Measurements from ENCODE around the gene ACBD6. TPM values are rescaled to one million over a fixed set of nuclear protein-coding genes. Genes with fewer than 3 reads are reported as not detected.

ACBD6 gene
- total RNA-seq, 1 donor from 2014 or later, result 49.8 TPM

DNA sequence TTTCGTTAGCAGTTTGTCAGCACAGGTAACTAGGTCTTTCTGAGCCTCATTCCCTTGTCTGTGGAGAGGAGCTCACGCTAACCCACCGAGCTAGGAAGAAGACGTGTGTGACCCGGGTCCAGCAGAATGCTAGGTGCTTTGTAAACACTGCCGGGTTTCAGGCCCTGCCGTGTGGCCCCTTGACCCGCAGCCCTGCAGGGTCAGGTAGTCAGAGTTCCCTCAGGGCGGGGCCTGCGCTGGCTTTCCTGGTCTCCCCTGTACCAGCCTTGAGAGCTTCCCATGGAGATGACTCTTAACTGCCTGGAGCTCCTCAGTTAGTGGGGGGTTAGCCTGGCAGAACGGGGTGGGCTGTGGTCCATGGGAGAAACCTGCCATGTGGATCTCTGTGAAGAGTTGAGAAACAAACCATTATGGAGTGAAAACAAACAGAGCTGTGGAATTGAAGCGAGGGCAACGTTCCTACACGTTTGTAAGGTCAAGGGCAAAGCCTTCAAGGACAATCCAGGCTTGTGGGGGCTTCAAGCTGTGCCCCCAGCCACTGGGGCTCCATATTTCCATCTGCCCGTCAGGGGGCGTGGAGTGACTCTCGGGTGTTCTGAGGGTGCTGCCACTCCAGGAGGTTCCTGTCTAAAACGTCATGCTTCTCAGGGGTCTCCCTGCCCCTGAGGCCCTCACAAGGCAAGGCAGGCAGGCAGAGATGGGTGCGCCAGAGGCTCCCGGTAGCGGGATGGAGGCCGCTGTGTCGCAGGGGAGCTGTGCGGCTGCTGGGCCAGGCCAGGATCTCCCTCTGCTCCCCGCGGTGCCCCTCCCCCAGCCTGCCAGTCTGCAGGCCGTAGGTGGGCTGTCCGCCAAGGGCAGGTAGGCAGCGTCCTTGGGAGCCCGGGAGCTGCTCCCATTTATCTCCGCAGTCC, 248.5 kb downstream of the ACBD6 start:
- no peaks in the 10 kb centered on the region for H3K36me3 Mint-ChIP-seq (ENCODE audit: low read depth)
- H3K9me3 Mint-ChIP-seq, result no peaks in the 10 kb centered on the region
- no peak overlapping the region for H3K4me3 Mint-ChIP-seq
- no peaks in the 10 kb centered on the region for H3K27me3 Mint-ChIP-seq
- DNase-seq, result no peak
- H3K4me1 Mint-ChIP-seq, result peaks cover 7% of the 10 kb centered on the region
- H3K27ac Mint-ChIP-seq, result no peak overlapping the region
- intact Hi-C loops (cut with micrococcal nuclease), result no loop called here

DNA sequence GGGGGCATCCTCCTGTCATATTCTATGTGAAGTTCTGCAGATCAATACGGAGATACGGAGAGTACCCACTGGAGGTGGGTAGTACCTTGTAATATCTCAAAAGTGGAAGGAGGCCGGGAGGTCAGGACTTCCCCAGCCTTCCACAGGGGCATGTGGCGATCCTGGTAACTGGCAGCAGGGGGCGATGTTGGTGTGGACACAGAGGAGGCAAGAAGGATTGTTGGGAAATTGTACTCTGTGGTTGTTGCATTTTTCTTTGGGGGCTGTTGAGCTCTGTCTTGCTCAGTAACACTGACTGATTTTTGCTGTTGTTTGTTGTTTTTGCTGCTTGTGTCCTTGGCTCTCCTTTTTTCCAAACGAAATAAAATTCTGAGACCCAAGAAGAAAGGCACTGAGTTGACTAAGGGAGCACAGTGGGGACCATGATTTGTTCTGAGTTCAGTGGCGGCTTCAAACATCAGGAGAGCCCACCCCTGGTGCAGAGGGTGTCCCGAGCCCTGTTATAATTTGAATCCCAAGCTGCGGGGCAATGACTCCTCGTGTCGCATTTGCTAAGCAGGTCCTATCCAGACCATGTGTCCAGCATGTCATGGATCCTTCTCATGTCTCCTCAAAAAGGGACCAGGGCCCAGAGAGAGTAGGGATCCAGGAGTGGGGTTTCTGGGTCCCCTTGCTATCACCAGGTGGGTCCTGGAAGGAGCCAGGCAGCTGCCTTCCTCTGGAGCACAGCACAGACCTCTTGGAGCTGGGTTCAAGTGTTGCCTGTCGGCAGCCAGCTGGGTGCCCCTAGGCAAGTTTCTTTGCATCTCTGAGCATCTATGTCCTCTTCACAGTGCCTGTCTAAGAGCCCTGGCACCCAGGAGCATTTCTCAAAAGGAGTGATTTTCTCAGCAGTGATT, 249.5 kb downstream of the ACBD6 start:
- Mint-ChIP-seq H3K4me3 (no peak overlapping the region), H3K27ac (no peak overlapping the region), H3K9me3 (no peaks in the 10 kb centered on the region), H3K4me1 (peaks cover 7% of the 10 kb centered on the region), H3K36me3 (ENCODE audit: low read depth) (no peaks in the 10 kb centered on the region), H3K27me3 (no peaks in the 10 kb centered on the region)
- intact Hi-C loops (cut with micrococcal nuclease), result loop anchor here (1.0 kb wide), 3 partner anchors 163 to 229 kb away; no protein-coding TSS in a partner anchor
- DNase-seq, result peak; percentile 93

DNA sequence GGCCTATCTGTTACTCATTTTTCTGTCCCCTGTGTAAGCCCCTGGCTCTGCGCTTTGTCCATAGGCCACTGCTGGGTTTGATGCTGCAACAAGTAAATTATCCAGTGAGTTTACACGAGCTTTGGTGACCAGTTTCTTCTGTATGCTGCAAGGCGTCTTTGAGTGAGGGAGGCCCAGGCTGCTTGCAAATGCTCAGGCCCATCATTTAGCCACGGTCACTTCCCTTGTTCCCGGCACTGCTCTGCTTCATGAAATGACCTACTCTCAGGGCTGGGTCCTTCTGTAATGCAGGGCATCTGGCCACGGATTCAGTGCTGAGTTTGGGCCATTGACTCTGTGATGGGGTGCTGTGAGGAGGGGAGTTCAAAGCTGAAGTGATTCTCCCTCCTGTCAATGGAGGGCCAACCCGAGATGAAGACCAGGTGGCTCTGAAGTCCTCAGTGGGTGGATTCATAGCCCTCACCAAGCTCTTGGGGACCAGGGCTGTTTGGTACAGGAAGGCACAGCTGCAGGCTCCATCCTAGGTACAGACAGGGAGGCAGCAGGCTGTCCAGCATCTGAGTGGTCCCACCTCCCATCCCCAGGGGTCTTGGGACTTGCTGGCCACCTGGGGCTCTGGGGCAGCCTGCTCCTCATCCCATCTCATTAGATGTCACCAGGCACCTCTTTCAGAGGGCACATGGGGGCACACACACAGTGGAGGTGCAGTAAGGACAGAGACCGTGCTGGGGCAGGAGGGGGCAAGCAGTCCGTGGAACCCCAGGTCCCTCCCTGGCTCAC, 250.7 kb downstream of the ACBD6 start:
- intact Hi-C loops (cut with micrococcal nuclease), result loop anchor here (1.0 kb wide), 3 partner anchors 165 to 231 kb away; no protein-coding TSS in a partner anchor
- Mint-ChIP-seq H3K4me1 (peaks cover 10% of the 10 kb centered on the region), H3K4me3 (no peak overlapping the region), H3K27me3 (no peaks in the 10 kb centered on the region), H3K9me3 (no peaks in the 10 kb centered on the region), H3K36me3 (ENCODE audit: low read depth) (no peaks in the 10 kb centered on the region), H3K27ac (no peak overlapping the region)
- DNase-seq, result no peak

DNA sequence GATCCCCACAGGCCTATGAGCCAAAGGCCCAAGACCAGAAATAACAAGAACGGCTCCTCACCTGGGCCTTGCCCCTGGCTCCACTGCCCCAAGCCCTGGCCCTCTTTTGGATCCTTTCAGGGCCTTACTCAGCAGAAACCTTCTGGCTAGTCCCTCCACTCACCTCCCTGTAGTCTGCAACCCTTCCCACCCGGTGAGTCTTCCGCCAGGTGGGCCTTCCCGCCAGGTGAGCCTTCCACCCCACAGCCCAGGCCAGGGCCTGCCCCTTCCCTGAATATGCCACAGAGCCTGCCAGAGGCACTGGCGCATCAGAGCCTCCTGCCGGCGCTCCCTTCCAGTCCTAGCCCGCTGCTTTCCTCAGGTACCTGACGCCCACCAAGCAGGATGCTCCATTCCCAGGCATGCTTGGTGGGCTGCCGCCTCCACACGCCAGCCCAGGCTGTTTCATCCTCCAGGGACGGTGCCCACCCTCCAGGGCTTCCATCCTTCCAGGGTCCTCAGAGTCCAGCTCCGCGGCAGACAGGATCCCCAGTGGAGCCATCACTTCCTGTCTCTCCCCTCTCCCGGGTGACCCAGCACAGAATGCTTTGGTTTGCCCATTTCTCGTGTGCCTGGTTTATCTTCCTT, 251.4 kb downstream of the ACBD6 start:
- Mint-ChIP-seq H3K9me3 (no peaks in the 10 kb centered on the region), H3K36me3 (ENCODE audit: low read depth) (no peaks in the 10 kb centered on the region), H3K27me3 (no peaks in the 10 kb centered on the region), H3K4me3 (no peak overlapping the region), H3K4me1 (peaks cover 10% of the 10 kb centered on the region), H3K27ac (no peak overlapping the region)
- intact Hi-C loops (cut with micrococcal nuclease), result no loop called here
- DNase-seq, result no peak

DNA sequence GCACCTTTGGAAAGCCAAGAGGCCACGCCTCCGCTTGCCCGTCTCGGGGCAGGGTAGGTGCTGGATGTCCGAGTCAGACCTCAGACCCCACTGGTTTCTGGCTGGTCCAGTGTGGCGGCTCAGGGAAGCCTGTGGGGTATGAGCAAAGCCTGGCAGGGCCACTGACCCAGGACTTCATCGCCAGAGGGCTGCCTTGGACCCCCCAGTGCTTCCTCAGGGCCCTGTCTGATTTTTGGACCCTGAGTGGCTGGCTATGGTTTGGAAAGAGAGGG, 251.9 kb downstream of the ACBD6 start:
- no peak overlapping the region for H3K27ac Mint-ChIP-seq

DNA sequence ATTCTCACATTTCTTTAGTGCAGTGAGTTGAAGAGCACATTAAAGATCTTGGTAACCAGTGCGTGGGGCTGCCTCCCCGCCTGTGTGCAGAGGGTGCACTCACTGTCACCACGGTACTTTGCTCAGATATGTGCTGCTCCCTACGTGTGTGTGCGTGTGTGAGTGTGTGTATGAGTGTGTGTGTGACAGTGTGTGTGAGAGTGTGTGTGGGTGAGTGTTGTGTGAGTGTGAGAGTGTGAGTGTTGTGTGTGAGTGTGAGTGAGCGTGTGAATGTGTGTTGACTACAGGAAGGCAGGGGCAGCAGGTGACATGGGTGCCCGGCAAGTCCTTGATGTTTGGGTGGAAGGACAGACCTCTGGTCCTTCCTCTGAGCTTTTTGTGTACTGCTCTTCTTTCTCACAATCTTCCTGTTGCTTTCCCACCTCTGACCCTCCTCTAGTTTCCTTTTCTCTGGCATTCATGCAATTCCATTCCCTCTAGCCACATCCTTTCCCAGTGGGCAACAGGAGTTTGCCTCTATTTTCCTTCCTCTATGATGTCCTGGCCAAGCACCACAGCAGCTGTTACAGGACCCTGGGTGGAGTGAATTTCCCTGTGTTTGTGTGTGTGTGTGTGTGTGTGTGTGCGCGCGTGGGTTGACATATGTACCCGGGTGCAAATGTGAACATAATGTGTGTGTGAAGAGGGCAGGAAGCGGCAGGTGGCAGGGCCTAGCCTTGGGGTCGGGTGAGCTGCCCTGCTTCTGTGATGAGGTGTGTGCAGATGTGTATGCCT, 252.5 kb downstream of the ACBD6 start:
- H3K27me3 Mint-ChIP-seq, result no peaks in the 10 kb centered on the region
- intact Hi-C loops (cut with micrococcal nuclease), result no loop called here
- no peaks in the 10 kb centered on the region for H3K9me3 Mint-ChIP-seq
- no peak overlapping the region for H3K27ac Mint-ChIP-seq
- H3K36me3 Mint-ChIP-seq (ENCODE audit: low read depth), result no peaks in the 10 kb centered on the region
- no peak overlapping the region for H3K4me3 Mint-ChIP-seq
- peaks cover 10% of the 10 kb centered on the region for H3K4me1 Mint-ChIP-seq
- DNase-seq, result no peak

More for the DNA sequence above, 251.9 kb downstream of the ACBD6 start:
- Mint-ChIP-seq H3K27me3 (no peaks in the 10 kb centered on the region), H3K4me1 (peaks cover 10% of the 10 kb centered on the region), H3K4me3 (no peak overlapping the region), H3K36me3 (ENCODE audit: low read depth) (no peaks in the 10 kb centered on the region), H3K9me3 (no peaks in the 10 kb centered on the region)
- intact Hi-C loops (cut with micrococcal nuclease), result no loop called here
- DNase-seq, result no peak

DNA sequence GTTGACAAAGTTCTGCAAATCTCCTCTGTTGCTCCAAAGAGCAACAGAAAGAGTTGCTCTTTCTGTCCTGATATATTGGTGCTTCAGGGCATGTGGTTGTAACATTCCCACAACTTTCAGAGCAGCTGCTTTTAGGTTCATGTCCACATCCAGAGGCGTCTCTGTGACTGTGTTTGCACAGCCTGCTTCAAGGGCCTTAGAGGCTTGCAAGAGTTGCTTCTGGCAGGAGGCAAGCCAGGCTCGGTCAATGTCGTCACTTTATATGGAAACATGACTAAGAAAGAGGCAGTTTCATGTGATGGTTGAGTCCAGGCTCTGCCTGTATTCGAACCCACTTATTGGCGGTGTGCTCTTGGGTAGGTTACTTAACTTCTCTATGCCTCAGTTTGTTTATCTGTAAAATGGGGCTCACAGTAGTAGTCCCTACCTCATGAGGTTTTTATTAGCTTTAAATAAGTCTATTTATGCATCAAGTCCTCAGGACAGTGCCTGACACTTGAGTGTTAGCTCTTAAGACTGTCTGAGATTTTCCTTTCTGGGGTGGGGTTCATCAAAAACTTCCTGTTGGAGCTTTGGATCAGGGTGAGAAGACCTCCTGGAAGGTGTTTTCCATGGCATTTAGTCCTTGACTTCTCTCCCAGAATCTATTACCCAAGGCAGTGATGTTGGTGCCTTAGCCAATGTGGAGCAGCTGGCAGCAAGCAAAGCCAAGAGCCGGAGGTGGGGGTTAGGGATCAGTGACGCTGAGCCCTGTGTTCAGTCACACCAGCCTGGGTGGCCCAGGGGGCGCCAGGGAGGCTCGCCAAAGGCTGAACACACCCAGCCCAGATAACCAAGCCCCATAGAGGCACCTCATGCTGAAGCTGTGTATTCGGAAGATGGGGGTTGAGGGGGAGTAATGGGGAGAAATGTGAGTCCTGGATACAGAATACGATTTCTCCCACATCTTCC, 253.4 kb downstream of the ACBD6 start:
- Mint-ChIP-seq H3K4me3 (no peak overlapping the region), H3K27me3 (peaks cover 3% of the 10 kb centered on the region), H3K9me3 (no peaks in the 10 kb centered on the region), H3K36me3 (ENCODE audit: low read depth) (no peaks in the 10 kb centered on the region), H3K4me1 (peaks cover 10% of the 10 kb centered on the region), H3K27ac (no peak overlapping the region)
- no peak for DNase-seq
- intact Hi-C loops (cut with micrococcal nuclease), result no loop called here

DNA sequence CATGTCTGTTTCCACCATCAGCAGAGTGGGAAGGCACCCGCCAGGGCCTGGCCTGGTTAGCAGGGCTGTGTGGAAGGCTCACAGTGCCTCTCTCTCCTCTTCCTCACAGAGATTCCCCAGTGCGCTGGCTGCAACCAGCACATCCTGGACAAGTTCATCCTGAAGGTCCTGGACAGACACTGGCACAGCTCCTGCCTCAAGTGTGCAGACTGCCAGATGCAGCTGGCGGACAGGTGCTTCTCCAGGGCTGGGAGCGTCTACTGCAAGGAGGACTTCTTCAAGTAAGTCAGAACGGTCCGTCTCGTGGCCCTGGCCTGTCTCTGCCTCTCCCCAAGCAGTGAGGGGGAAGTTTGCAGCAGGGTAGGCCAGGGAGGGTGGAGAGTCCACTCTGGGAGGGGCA, 254.2 kb downstream of the ACBD6 start:
- no peak for DNase-seq
- no peaks in the 10 kb centered on the region for H3K36me3 Mint-ChIP-seq (ENCODE audit: low read depth)
- no peaks in the 10 kb centered on the region for H3K9me3 Mint-ChIP-seq
- intact Hi-C loops (cut with micrococcal nuclease), result no loop called here
- peaks cover 10% of the 10 kb centered on the region for H3K4me1 Mint-ChIP-seq
- no peak overlapping the region for H3K4me3 Mint-ChIP-seq
- peaks cover 5% of the 10 kb centered on the region for H3K27me3 Mint-ChIP-seq
- no peak overlapping the region for H3K27ac Mint-ChIP-seq

DNA sequence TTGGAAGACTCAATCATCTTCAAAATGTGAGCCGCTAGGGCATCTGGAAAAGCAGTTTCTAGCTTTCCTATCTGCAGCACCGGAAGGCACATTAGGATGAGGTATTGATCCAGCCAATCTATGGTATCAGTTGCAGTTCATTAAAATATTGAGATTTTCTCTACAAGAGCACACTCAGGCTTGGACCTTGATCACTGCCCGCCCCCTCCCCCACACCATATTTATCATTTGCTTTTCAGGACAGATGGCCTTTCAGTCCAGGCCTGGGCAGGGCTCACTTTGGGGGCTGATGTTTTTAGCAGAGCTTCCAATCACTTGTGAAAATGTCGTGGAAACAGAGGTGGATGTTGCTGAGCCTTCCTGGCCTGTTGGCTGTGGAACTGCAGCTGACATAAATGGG, 254.8 kb downstream of the ACBD6 start:
- DNase-seq, result no peak
- Mint-ChIP-seq H3K4me3 (no peak overlapping the region), H3K9me3 (no peaks in the 10 kb centered on the region), H3K27ac (no peak overlapping the region), H3K4me1 (peaks cover 8% of the 10 kb centered on the region), H3K36me3 (ENCODE audit: low read depth) (no peaks in the 10 kb centered on the region), H3K27me3 (peaks cover 9% of the 10 kb centered on the region)
- intact Hi-C loops (cut with micrococcal nuclease), result no loop called here

DNA sequence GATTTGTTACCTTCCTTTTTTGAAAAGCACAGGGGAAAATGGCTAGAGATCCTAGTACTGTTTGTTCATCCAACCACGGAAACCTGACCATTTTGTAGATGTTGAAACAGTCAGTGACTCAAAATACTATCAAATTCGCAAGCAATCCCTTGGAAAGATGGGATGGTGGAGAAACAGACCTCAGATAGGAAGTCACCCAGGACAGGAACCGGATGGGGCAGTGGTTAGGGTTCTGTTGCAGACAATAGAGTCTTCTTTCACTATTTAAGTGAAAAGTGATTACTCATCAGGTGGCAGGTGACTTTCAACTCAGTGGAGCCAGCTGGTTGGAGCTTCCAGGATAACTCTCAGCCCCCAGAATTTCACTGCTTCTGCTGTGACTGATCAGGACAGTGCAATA, 255.3 kb downstream of the ACBD6 start:
- intact Hi-C loops (cut with micrococcal nuclease), result no loop called here
- no peak for DNase-seq
- H3K4me3 Mint-ChIP-seq, result no peak overlapping the region
- no peaks in the 10 kb centered on the region for H3K9me3 Mint-ChIP-seq
- no peaks in the 10 kb centered on the region for H3K36me3 Mint-ChIP-seq (ENCODE audit: low read depth)
- peaks cover 6% of the 10 kb centered on the region for H3K4me1 Mint-ChIP-seq
- no peak overlapping the region for H3K27ac Mint-ChIP-seq
- peaks cover 14% of the 10 kb centered on the region for H3K27me3 Mint-ChIP-seq

DNA sequence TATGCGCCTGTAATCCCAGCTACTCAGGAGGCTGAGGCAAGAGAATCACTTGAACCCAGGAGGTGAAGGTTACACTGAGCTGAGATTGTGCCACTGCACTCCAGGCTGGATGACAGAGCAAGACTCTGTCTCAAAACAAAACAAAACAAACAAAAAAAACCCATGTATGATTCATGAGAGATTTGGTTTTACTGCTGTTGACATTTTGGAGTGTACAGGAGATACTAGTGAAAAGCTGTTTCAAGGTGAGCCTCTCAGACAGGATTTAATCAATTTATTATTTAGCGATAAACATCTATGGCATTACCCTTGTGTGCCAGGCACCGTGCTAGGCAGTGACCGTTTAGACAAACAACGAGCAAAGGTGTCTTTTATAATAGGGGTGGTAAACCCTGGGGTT, 255.8 kb downstream of the ACBD6 start:
- H3K9me3 Mint-ChIP-seq, result no peaks in the 10 kb centered on the region
- H3K36me3 Mint-ChIP-seq (ENCODE audit: low read depth), result no peaks in the 10 kb centered on the region
- intact Hi-C loops (cut with micrococcal nuclease), result no loop called here
- no peak overlapping the region for H3K4me3 Mint-ChIP-seq
- no peak for DNase-seq
- no peak overlapping the region for H3K27ac Mint-ChIP-seq
- peaks cover 17% of the 10 kb centered on the region for H3K27me3 Mint-ChIP-seq
- H3K4me1 Mint-ChIP-seq, result peaks cover 6% of the 10 kb centered on the region

DNA sequence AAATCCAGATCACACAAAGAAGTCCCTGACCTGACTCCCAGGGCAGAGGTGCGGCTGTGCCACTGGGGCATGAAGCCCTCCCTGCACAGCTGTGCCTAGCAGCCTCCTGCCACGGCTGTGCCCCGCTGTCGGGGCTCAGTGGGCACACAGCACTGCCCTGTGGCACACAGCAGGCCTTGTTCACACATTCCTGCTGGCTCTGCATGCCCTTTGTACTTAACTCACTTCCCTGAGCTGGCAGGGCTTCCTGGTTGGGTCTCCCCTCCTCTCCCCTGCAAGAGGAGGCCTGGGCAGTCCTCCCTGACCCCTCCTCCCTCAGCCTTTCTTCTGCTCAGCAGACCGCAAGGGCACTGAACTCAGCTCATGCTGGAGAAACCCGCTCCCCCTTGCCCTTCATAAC, 257.5 kb downstream of the ACBD6 start:
- Mint-ChIP-seq H3K27me3 (peaks cover 31% of the 10 kb centered on the region), H3K9me3 (no peaks in the 10 kb centered on the region), H3K4me1 (peaks cover 3% of the 10 kb centered on the region), H3K4me3 (no peak overlapping the region), H3K36me3 (ENCODE audit: low read depth) (no peaks in the 10 kb centered on the region), H3K27ac (no peak overlapping the region)
- no peak for DNase-seq
- intact Hi-C loops (cut with micrococcal nuclease), result no loop called here
